HepG2 (cell line): Measurements from ENCODE around the gene ZNF800. TPM values are rescaled to one million over a fixed set of nuclear protein-coding genes. Genes with fewer than 3 reads are reported as not detected.

Experiments used
- CENPT ChIP-seq: sonication (generic); formaldehyde crosslinking; IDR thresholded peaks from 2 replicates; pipeline ENCODE4 v1.8.0; 2022; ENCODE audit warnings: low read depth, mild to moderate bottlenecking, moderate library complexity, missing genetic modification reagents
- EED ChIP-seq: sonication (generic); formaldehyde crosslinking; IDR thresholded peaks from 2 replicates; pipeline ENCODE4 v1.5.0; 2020; ENCODE audit warnings: mild to moderate bottlenecking, missing genetic modification reagents
- HCFC1 ChIP-seq: fragments of 150-350 bp; IDR thresholded peaks from 2 replicates; pipeline ENCODE4 v1.6.1; 2014; ENCODE audit warnings: low read depth, low read length
- MED13 ChIP-seq: sonication (generic); formaldehyde crosslinking; IDR thresholded peaks from 2 replicates; pipeline ENCODE4 v1.5.0; 2020; ENCODE audit warnings: missing genetic modification reagents
- NAIF1 ChIP-seq: sonication (generic); formaldehyde crosslinking; IDR thresholded peaks from 2 replicates; pipeline ENCODE4 v1.5.0; 2020; ENCODE audit warnings: mild to moderate bottlenecking, missing genetic modification reagents, borderline replicate concordance
- RAD51 ChIP-seq: fragments of 450-650 bp; IDR thresholded peaks from 2 replicates; pipeline ENCODE4 v1.6.1; 2016; ENCODE audit warnings: borderline replicate concordance
- RORA ChIP-seq: sonication (generic); formaldehyde crosslinking; IDR thresholded peaks from 2 replicates; pipeline ENCODE4 v1.5.0; 2020; ENCODE audit warnings: mild to moderate bottlenecking, missing genetic modification reagents, moderate library complexity
- ZFP91 ChIP-seq: sonication (generic); formaldehyde crosslinking; IDR thresholded peaks from 2 replicates; pipeline ENCODE4 v1.9.0; 2022; ENCODE audit warnings: missing genetic modification reagents, mild to moderate bottlenecking, borderline replicate concordance
- ZNF10 ChIP-seq: sonication (generic); formaldehyde crosslinking; IDR thresholded peaks from 2 replicates; pipeline ENCODE4 v1.4.0; 2020; ENCODE audit warnings: mild to moderate bottlenecking, low read depth, missing genetic modification reagents, borderline replicate concordance
- ZNF18 ChIP-seq: sonication (generic); formaldehyde crosslinking; IDR thresholded peaks from 2 replicates; pipeline ENCODE4 v1.8.0; 2022; ENCODE audit warnings: mild to moderate bottlenecking, missing genetic modification reagents; ENCODE audit not compliant: insufficient replicate concordance
- ZNF24 ChIP-seq: fragments of 450-650 bp; IDR thresholded peaks from 2 replicates; pipeline ENCODE4 v1.6.1; 2017; ENCODE audit warnings: antibody characterized with exemption, mild to moderate bottlenecking
- ZNF468 ChIP-seq: sonication (generic); formaldehyde crosslinking; IDR thresholded peaks from 2 replicates; pipeline ENCODE4 v1.8.0; 2022; ENCODE audit warnings: mild to moderate bottlenecking, moderate library complexity, missing genetic modification reagents
- ZSCAN22 ChIP-seq: sonication (generic); formaldehyde crosslinking; IDR thresholded peaks from 2 replicates; pipeline ENCODE4 v1.4.0; 2020; ENCODE audit warnings: mild to moderate bottlenecking, missing genetic modification reagents
- polyA plus RNA-seq, 8 experiments: library from polyadenylated mRNA; depleted of rRNA in 3 of 8; stranded (reverse) in 7 of 8; unstranded in 1 of 8; fragments of >200 nt; fragmentation: Illumina TruSeq in 4 of 8; extraction: Trizol in 4 of 8; gene quantifications; 2 replicates each; pipeline versions ENCODE4 v1.2.1 to v1.2.3, GENCODE V29; 2011 to 2016; ENCODE audit warnings: low read depth in 4 of 8, missing spikeins in 1 of 8, mixed read lengths in 1 of 8; ENCODE audit not compliant: insufficient read depth in 1 of 8
- total RNA-seq, 5 experiments: library from RNA; depleted of rRNA; stranded (reverse); fragments of >200 nt; fragmentation: Illumina TruSeq; extraction: Trizol; gene quantifications; 2 replicates each; pipeline ENCODE4 v1.2.3, GENCODE V29; 2016; ENCODE audit warnings: low read depth in 1 of 5
- TF ChIP-seq, protein P1 (sequence below): sonication (generic); formaldehyde crosslinking; IDR thresholded peaks from 2 replicates; pipeline ENCODE4 v1.5.0; 2020; ENCODE audit warnings: mild to moderate bottlenecking, missing genetic modification reagents
- TF ChIP-seq, protein P2 (sequence below): sonication (generic); formaldehyde crosslinking; IDR thresholded peaks from 2 replicates; pipeline ENCODE4 v1.5.0; 2020; ENCODE audit warnings: missing genetic modification reagents, mild to moderate bottlenecking, borderline replicate concordance
- TF ChIP-seq, protein P3 (sequence below): IDR thresholded peaks from 2 replicates; pipeline ENCODE4 v1.6.1; 2016; ENCODE audit warnings: missing biosample characterization, missing genetic modification reagents, low read depth
- TF ChIP-seq, protein P4 (sequence below): sonication (generic); formaldehyde crosslinking; IDR thresholded peaks from 2 replicates; pipeline ENCODE4 v1.4.0; 2020; ENCODE audit warnings: mild to moderate bottlenecking, missing genetic modification reagents

The ZNF800 gene
- total and polyA plus RNA-seq, 2 of the 13 experiments (the other 11 are each of a cell fraction or from before 2014, with no cell fraction given) = 7.1 to 12.7 TPM

DNA sequence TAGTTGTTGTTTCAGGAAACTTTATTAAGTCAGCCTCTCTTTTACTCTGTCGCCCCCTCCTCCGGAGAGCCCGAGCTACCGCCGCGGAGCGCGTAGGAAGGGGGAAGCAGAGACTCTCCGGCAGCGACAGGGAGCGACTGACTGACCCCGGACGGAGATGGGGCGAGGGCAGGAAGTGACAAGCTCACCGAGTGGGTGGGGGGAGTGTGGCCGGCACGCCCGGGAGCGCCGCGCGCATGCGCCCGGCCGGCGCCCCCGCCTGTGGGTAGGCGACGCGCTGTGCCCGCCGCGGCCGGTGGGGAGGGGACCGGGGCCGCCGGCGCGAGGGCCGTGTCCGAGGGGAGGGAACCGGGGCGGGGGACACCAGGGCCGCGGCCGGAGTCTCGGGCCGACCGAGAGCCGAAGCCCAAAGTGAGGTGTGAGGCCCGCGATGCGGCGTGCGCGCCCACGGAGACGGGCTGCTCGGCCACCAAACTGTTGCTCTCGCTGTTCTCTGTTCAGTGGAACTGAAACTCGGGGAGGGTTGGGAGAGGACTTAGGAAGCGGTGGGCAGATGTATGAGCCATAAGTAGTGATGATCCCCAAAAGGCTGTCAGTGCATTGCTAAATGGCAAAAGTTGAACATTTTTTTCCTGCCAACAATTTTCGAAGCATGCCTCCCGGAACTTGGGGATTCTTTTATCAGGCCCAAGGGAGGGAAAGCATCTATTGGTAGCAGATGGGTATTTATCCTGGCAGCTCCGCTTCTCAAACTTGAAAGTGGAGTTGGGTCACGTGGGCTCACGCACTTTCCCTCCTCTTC is at the start of gene ZNF800 (continued):
- TF ChIP-seq, protein P1, sequence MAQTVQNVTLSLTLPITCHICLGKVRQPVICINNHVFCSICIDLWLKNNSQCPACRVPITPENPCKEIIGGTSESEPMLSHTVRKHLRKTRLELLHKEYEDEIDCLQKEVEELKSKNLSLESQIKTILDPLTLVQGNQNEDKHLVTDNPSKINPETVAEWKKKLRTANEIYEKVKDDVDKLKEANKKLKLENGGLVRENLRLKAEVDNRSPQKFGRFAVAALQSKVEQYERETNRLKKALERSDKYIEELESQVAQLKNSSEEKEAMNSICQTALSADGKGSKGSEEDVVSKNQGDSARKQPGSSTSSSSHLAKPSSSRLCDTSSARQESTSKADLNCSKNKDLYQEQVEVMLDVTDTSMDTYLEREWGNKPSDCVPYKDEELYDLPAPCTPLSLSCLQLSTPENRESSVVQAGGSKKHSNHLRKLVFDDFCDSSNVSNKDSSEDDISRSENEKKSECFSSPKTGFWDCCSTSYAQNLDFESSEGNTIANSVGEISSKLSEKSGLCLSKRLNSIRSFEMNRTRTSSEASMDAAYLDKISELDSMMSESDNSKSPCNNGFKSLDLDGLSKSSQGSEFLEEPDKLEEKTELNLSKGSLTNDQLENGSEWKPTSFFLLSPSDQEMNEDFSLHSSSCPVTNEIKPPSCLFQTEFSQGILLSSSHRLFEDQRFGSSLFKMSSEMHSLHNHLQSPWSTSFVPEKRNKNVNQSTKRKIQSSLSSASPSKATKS = no peak
- TF ChIP-seq CENPT (CRISPR knock-in tag) (no peak), HCFC1 (peak; percentile 21; the same call in 1 of the 2 replicates), ZNF18 (CRISPR knock-in tag) (peak; percentile 8), NAIF1 (CRISPR knock-in tag) (no peak), RAD51 (no peak), ZFP91 (CRISPR knock-in tag) (0 out of 2 replicates have a peak, but pooled peaks have one; percentile 6), ZNF24 (no peak), EED (CRISPR knock-in tag) (no peak), ZNF468 (CRISPR knock-in tag) (no peak), ZNF10 (CRISPR knock-in tag) (no peak), RORA (CRISPR knock-in tag) (no peak), MED13 (CRISPR knock-in tag) (0 out of 2 replicates have a peak, but pooled peaks have one; percentile 35), ZSCAN22 (CRISPR knock-in tag) (no peak)
- TF ChIP-seq, protein P2, sequence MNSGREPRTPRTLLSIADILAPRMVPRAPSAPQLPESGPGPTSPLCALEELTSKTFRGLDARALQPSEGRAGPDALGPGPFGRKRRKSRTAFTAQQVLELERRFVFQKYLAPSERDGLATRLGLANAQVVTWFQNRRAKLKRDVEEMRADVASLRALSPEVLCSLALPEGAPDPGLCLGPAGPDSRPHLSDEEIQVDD = 0 out of 2 replicates have a peak, but pooled peaks have one; percentile 53
- TF ChIP-seq, protein P3, sequence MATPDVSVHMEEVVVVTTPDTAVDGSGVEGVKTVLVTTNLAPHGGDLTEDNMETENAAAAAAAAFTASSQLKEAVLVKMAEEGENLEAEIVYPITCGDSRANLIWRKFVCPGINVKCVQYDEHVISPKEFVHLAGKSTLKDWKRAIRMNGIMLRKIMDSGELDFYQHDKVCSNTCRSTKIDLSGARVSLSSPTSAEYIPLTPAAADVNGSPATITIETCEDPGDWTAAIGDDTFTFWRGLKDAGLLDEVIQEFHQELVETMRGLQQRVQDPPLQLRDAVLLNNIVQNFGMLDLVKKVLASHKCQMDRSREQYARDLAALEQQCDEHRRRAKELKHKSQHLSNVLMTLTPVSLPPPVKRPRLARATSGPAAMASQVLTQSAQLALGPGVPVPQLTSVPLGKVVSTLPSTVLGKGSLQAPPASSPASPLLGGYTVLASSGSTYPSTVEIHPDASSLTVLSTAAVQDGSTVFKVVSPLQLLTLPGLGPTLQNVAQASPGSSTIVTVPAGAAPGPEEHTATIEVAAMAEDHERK (CRISPR knock-in tag) = no peak
- TF ChIP-seq, protein P4, sequence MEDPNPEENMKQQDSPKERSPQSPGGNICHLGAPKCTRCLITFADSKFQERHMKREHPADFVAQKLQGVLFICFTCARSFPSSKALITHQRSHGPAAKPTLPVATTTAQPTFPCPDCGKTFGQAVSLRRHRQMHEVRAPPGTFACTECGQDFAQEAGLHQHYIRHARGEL (CRISPR knock-in tag) = no peak
